ENCODE measurements around the gene BDKRB2. TPM values are rescaled to one million over a fixed set of nuclear protein-coding genes. Genes with fewer than 3 reads are reported as not detected.

Gene BDKRB2
- polyA plus RNA-seq, 1 experiment, result 182 TPM

DNA sequence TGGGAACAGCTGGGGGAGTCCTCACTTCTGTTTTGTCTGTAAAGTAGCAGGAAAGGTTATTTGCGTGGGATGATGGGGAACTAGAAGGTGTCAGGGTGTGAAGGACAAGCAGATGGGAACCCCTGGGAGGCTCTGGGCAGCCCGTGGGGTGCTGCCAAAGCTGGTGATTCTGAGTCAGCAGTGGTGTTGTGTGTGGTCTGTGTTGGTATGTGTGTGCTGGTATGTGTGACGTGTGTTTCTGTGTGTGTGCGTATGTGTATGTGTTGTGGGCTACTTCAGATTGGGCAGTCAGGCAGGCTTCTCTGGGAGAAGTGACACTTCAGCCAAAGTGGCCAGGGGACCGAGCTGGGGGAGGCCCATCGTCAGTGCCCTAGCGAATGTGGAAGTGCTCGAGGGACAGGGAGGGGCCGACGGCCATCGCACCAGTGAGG lies 15.3 kb upstream of the BDKRB2 start:
- TF ChIP-seq, protein P1, sequence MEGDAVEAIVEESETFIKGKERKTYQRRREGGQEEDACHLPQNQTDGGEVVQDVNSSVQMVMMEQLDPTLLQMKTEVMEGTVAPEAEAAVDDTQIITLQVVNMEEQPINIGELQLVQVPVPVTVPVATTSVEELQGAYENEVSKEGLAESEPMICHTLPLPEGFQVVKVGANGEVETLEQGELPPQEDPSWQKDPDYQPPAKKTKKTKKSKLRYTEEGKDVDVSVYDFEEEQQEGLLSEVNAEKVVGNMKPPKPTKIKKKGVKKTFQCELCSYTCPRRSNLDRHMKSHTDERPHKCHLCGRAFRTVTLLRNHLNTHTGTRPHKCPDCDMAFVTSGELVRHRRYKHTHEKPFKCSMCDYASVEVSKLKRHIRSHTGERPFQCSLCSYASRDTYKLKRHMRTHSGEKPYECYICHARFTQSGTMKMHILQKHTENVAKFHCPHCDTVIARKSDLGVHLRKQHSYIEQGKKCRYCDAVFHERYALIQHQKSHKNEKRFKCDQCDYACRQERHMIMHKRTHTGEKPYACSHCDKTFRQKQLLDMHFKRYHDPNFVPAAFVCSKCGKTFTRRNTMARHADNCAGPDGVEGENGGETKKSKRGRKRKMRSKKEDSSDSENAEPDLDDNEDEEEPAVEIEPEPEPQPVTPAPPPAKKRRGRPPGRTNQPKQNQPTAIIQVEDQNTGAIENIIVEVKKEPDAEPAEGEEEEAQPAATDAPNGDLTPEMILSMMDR (IDR thresholded peaks at IDR 0.05; ENCODE audit: low read depth, low read length), result no peak
- H3K27me3 ChIP-seq (ENCODE audit: control insufficient read depth, insufficient read depth, low read length), result no peaks in the 10 kb centered on the region
- no peaks in the 10 kb centered on the region; the same call in 1 of the 2 replicates for H3K9me3 ChIP-seq (ENCODE audit: control insufficient read depth, insufficient read depth, low read length)
- peak overlapping the region; percentile 34 for H3K27ac ChIP-seq (ENCODE audit: low read depth, low read length)
- H3K4me3 ChIP-seq (ENCODE audit: low read depth, low read length), result no peak overlapping the region
- DNase-seq (ENCODE audit: low read depth, low spot score), result peak; percentile 93
- POLR2A ChIA-PET, result interaction anchor here (0.6 to 1.4 kb wide), 3 partner anchors 15 to 85 kb away, joined by 4 to 7 read pairs (median 6); partner anchors contain the start of gene BDKRB2
- CTCF ChIA-PET, result interaction anchor here (0.9 to 1.2 kb wide), 3 partner anchors 9 to 87 kb away, joined by 3 to 5 read pairs (median 3); no protein-coding TSS in a partner anchor

DNA sequence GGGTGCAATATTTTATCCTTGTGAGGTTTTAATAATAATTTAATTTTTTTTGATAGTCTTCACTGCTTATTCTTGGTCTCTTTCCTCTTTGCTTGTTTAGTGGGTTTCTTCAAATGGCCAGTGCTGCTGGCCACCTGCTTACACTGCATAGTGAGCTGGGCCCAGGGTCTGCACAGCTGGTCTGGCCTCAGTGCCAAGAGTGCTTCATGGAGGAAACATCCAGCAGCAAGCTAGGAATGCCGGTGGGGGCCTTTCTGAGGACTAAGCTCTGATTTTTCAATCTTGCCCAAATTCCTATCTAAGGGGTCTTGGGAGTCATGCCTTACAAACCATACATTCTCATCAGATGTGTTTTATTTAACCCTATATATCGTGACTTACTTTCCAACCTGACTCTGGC lies 13.3 kb upstream of the BDKRB2 start:
- no peaks in the 10 kb centered on the region for H3K27me3 ChIP-seq (ENCODE audit: control insufficient read depth, insufficient read depth, low read length)
- CTCF ChIA-PET, result no interaction called here
- no peak overlapping the region for H3K4me3 ChIP-seq (ENCODE audit: low read depth, low read length)
- TF ChIP-seq, protein P1 (IDR thresholded peaks at IDR 0.05; ENCODE audit: low read depth, low read length), result no peak
- POLR2A ChIA-PET, result no interaction called here
- H3K9me3 ChIP-seq (ENCODE audit: control insufficient read depth, insufficient read depth, low read length), result no peaks in the 10 kb centered on the region; the same call in 1 of the 2 replicates
- H3K27ac ChIP-seq (ENCODE audit: low read depth, low read length), result no peak overlapping the region
- no peak for DNase-seq (ENCODE audit: low read depth, low spot score)

DNA sequence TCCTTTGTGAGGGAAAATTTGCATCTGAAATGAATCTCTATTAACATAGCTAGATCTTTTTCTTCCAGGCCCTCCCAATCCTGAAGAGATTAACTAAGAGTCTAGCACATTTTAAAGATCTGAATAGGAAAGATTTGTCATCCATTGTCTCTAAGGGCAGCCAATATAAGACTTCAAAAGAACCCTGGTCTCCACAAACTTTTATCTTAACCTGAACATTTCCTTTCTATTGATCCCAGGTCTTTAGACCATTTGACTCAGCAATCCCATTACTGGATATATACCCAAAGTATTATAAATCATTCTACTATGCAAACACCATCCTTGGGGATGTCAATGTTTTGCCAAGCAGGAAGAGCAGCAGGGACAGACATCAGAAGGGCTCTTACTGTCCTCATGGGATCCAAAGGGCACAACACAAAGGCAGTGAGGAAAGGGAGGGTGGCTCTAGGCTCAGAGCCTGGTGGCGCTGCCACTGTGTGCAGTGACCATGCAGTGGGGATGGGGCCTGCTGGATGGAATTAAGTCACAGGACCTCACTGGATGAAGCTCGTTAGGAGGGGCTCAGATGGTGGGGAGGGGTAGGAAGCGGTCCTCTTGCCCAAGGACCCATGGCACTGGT lies 12.7 kb upstream of the BDKRB2 start:
- TF ChIP-seq, protein P1 (IDR thresholded peaks at IDR 0.05; ENCODE audit: low read depth, low read length), result no peak
- Histone ChIP-seq H3K4me3 (ENCODE audit: low read depth, low read length) (no peak overlapping the region), H3K27me3 (ENCODE audit: control insufficient read depth, insufficient read depth, low read length) (no peaks in the 10 kb centered on the region), H3K27ac (ENCODE audit: low read depth, low read length) (no peak overlapping the region), H3K9me3 (ENCODE audit: control insufficient read depth, insufficient read depth, low read length) (peaks cover under 1% of the 10 kb centered on the region; the same call in 1 of the 2 replicates)
- no peak for DNase-seq (ENCODE audit: low read depth, low spot score)
- ChIA-PET POLR2A (no interaction called here), CTCF (no interaction called here)

DNA sequence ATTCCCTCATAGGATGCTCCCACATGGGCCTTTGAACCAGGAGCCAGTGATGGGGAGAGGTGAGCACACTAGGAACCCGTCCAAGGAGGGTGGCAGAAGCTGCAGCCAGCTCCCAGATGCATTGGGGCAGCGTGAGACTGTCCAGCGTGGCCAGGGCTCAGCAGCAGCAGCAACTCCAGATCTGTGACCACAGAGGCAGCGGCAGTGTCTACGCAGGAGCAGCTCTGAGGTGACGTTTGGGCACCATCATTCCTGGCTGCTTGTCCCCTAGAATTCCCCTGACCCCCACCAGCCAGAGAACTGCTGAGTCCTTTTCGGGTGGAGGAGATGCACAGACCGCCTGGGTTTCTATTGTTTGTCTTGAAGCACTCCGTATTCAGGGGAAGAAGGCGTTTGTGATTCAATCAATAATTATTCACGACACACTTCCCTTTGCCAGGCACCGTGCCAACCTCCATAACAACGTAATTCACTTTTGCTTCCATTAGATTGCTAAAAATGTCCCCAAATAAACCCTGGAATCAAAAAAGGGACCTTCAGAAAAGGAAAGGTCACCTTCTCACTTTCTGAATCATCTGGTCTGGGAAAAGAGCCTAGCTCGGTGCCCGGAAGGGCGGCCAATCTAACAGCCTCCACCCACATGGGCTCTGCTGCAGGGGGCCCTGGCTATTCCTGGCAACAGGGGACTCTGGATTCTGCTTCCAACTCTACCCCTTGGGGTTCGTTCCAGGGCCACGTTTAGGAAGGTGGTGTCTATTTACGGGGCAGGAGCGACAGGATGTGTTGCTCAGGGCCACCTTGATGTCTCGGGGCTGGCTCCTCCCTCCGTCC lies 11.4 kb upstream of the BDKRB2 start:
- H3K27me3 ChIP-seq (ENCODE audit: control insufficient read depth, insufficient read depth, low read length), result no peaks in the 10 kb centered on the region
- H3K4me3 ChIP-seq (ENCODE audit: low read depth, low read length), result no peak overlapping the region
- DNase-seq (ENCODE audit: low read depth, low spot score), result no peak
- peaks cover 7% of the 10 kb centered on the region; the same call in 1 of the 2 replicates for H3K9me3 ChIP-seq (ENCODE audit: control insufficient read depth, insufficient read depth, low read length)
- CTCF ChIA-PET, result no interaction called here
- TF ChIP-seq, protein P1 (IDR thresholded peaks at IDR 0.05; ENCODE audit: low read depth, low read length), result no peak
- H3K27ac ChIP-seq (ENCODE audit: low read depth, low read length), result no peak overlapping the region
- POLR2A ChIA-PET, result no interaction called here

DNA sequence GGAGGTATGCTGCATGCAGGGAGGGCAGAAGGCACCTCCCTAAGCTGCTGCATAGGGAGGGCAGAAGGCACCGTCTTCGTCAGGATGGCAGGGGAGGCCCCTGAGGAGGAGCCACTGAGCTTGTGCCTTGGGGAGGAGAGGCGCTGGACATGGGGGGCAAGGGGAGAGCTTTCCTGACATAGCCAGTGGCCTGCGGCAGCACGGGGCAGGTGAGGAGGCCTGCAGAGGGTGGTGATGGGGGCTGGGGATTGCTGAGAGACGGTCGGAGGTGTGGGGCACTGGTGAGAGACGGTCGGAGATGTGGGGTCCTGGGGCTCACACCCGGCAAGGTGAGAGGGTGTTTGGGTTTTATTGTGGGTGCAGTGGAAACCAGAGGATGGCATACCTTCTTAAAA lies 10.4 kb upstream of the BDKRB2 start:
- DNase-seq (ENCODE audit: low read depth, low spot score), result no peak
- ChIA-PET POLR2A (no interaction called here), CTCF (interaction anchor here (1.1 kb wide), 1 partner anchor 93 kb away, joined by 3 read pairs; no protein-coding TSS in a partner anchor)
- no peak overlapping the region for H3K27ac ChIP-seq (ENCODE audit: low read depth, low read length)
- TF ChIP-seq, protein P1 (IDR thresholded peaks at IDR 0.05; ENCODE audit: low read depth, low read length), result no peak
- no peaks in the 10 kb centered on the region for H3K27me3 ChIP-seq (ENCODE audit: control insufficient read depth, insufficient read depth, low read length)
- H3K4me3 ChIP-seq (ENCODE audit: low read depth, low read length), result no peak overlapping the region
- H3K9me3 ChIP-seq (ENCODE audit: control insufficient read depth, insufficient read depth, low read length), result peaks cover 7% of the 10 kb centered on the region; the same call in 1 of the 2 replicates

All from AG04450 (cell line).